NCI-H2196 (cell line): ENCODE results near the gene MAP7.
A peak's percentile ranks its signal among the peaks of the same experiment; 100 is the strongest.

ENCODE experiments used
- DNase-seq: peaks from one replicate; lab custom pipeline; 2025; ENCODE audit not compliant: unreplicated experiment; lab: John Stamatoyannopoulos, UW

Gene MAP7

GRCh38 chr6:136343700-136344099, 206.5 kb downstream of the MAP7 start:
- no peak for DNase-seq

GRCh38 chr6:136343275-136343674, 206.9 kb downstream of the MAP7 start:
- DNase-seq = no peak

DNA sequence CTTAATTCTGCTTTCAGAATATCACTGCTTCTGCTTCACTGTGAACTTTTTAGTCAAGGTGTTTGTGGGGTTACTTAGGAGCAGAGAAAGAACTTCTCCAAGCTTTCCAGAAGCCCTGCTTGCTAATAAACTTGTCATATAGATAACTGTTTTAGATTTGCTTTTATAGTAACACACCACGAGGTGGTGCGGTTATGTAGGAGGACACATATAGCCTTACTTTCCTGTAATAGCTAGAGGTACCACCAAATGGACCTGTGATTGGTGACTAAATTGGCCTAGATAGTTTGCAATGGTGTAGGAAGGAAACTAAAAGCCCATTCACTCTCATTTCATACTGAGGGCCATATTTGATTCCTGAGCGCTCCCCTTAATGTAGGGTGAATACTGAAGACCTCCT, 208.3 kb downstream of the MAP7 start:
- no peak for DNase-seq

DNA sequence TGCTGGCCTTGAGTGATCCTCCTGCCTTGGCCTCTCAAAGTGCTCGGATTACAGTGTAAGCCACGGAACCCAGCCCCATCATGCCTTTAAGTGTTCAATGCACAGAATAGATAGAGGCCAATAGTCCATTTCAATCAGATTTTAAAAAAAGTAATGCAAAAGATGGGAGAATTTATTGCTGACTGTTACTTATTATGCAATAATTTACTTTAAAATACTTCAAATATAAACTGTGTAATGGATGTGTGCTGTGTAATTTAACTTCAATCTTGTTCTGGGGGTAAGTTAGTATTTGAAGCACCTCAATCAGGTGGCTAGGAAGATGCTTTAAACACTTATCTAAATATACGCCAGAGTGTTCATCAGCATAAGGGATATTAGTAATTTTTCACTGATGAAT, 208.9 kb downstream of the MAP7 start:
- DNase-seq = no peak

DNA sequence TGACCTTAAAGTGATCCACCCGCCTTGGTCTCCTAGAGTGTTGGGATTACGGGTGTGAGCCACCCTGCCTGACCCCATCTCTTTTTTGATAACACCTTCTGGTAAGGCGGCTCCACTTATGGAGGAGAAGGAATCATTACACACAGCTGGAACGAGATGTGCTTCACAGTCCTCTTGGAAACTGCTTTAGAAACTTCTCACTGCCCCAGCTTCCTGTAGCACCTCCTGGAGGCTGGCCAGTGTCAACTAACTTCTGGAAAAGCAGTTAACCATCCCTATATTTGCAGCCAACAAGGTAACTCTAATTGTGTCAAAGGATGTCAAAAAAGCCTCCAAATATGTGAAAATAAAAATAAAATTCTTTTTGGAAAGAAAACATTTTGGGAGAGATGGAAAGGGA, 211.7 kb downstream of the MAP7 start:
- DNase-seq = no peak

DNA sequence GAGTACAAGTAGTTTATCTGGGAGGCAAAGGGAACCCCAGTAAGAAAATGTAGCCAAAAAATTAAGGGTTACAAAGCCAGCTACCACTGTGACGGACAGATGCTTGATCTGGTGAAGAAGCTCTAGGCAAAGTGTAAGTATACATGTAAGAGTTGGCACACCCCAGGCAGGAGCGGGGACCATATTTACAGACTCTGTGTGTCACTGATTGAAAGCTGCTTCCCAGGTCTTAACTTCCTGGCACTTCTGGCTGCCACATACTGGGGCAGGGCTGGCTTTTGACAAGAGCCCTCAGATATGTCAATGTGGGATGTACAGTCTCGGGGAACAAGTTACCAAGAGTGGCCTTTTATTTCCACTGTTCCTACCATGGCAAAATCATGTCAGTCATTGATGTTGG, 212.6 kb downstream of the MAP7 start:
- no peak for DNase-seq

- no peak for DNase-seq
Measured at GRCh38 chr6:136337121-136337520, 213.1 kb downstream of the MAP7 start.

GRCh38 chr6:136335736-136336363, 214.4 kb downstream of the MAP7 start:
- no peak for DNase-seq

DNA sequence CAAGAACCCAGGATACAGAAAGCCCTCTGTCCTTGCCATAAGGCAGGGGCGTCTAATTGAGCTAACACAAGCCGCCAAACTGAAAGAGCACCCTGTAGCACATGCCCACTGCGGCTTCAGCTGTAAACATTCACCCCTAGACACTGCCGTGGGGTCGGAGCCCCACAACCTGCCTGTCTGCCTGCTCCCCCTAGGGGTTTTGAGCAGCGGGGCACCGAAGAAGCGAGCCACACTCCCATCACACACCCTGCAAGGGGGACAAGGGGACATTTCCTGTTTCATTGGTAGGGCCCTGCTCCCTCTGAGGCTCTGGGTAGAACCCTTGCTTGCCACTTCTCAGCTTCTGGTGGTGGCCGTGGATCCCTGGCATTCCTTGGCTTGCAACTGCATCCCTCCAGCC, 215.4 kb downstream of the MAP7 start:
- no peak for DNase-seq

DNA sequence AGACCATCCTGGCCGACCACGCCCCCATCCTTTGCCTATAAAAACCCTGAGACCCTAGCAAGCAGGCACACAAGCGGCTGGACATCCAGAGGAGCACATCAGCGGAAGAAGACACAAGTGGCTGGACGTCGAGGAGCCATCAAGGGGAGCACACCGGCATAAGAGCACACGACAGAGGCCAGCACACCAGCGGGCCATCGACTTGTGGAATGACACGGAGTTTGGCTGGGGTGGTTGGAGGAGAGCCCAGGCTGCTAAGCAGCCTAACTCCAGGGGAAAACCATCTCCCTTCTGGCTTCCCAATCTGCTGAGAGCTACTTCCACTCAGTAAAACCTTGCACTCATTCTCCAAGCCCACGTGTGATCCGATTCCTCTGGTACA, 215.8 kb downstream of the MAP7 start:
- DNase-seq = no peak

DNA sequence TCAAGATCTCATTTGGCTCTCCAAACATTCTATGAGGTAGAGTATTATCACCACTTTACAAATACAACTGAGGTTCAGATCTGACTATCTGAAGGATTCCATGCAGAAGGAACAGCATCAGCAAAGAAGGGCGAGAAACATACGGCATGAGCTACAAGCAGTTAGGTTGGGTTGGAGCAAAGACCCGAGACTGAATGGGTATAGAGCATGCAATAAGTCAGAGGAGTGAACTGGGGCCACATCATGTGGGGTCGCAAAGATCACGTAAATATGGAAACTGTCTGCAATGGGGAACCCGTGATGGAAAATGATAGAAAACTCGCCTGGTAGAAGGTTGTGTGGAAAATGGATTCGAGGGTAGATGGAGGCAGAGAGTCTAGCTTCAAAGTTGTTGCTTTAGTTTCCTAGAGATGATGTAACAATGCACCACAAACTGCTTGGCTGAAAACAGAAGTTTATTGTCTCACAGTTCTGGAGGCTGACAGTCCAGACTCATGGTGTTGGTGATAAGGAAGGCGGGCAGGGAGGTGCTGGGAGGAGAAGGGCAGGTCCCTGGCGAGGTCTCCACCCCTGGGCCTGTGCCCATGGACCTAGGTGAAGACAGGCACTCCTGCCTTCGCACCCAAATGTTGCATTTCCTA, 216.3 kb downstream of the MAP7 start:
- no peak for DNase-seq

DNA sequence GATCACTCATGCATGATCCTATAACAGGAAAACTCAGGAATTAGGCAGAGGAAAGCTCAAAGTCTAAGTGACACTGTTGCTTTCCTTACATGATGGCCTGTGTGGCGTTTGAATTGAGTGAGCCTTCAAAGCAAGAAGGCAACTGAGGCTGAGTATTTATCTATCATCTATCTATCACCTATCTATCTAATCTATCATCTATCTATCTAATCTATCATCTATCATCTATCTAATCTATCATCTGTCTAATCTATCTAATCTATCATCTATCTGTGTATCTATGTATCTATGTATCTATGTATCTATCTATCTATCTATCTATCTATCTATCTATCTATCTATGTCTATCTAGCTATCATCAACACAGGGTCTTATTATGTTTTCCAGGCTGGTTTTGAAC, 218.8 kb downstream of the MAP7 start:
- no peak for DNase-seq

GRCh38 chr6:136330634-136331033, 219.6 kb downstream of the MAP7 start:
- DNase-seq = no peak

DNA sequence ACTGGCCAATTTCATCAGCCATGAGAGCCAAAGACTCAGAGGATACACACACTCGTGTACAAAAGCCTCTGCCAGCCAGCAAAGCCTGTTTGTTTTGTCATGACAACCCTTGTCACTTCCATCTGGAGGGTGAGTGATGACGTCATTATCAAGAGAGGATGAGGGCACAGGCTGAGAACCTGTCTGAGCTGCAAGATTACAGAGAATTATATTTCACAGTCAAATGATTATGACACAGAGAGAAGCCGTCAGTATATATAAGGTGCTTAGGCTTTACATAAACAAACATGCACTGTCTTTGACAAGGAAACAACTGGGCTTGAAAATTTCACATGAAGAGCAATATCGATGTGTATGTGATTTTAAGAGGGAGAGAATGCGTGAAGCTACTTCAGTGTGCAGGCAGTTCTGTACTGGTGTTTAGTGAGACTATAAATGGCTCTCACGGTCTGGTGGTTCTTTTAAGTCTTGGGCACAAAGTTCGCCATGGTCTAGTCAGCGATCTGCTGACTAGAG, 224.1 kb downstream of the MAP7 start:
- peak; percentile 72 for DNase-seq

GRCh38 chr6:136324686-136325380, 225.4 kb downstream of the MAP7 start:
- DNase-seq = no peak

DNA sequence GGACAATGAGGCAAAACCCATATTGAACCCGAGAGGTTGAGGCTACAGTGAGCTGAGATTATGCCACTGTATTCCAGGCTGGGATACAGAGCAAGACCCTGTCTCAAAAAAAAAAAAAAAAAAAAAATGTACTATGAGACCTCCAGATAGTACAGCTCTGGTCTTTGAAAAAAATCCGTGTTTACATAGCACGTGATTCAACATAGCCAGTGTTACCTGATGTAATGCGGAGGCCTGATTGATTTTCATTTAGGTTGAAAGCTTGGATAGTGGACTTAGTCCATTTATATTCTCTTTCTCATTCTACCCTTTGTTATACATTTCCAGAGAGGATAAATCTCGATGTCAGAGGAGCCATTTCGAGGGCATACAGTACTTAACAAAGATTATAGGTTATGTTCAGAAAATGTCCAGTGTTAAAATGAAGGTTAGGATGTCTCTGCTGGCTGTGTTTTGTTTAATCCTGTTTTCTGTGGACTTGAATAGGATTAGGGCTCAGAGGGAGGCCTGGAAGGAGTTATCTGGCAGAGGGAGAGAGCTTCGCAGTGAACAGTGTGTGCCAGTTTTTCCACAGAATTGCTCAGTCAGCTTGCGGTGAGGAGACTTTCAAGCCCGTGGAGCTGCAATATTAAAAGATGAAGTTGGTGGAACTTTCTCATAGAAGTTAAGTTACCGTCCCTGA, 226.7 kb downstream of the MAP7 start:
- DNase-seq = no peak

DNA sequence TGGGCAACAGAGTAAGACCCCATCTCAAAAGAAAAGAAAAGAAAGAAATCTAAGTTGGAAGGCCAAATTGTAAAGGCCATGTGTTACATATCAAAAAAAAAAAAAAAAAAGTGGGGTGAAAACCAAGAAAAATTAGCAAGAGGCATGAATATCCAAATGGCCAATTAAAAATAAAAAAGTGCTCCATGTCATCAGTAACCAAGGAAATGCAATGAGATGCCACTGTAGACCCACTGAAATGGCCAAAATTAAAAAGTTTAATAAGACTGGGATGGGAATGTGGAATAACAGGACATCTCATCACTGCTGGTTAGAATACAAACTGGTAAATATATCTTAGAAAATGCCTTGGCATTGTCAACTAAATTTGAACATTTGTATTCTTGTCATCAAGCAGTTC, 230.5 kb downstream of the MAP7 start:
- DNase-seq = no peak

DNA sequence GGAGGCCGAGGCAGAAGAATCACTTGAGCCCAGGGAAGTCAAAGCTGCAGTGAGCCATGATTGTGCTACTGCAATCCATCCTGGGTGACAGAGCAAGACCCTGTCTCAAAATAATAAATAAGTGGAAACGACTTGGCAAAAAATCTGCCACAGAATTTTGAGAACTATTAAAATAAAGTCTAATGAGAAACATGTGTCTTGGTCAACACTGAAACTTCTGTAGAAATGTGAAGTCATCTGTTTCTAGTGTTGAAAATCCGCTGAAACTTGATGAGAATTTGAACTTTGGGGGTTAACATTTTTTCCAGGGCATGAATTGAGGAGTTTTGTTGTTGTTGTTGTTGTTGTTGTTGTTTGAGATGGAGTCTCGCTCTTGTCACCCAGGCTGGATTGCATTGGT, 231.5 kb downstream of the MAP7 start:
- DNase-seq = no peak

GRCh38 chr6:136317971-136318370, 232.3 kb downstream of the MAP7 start:
- DNase-seq = no peak

DNA sequence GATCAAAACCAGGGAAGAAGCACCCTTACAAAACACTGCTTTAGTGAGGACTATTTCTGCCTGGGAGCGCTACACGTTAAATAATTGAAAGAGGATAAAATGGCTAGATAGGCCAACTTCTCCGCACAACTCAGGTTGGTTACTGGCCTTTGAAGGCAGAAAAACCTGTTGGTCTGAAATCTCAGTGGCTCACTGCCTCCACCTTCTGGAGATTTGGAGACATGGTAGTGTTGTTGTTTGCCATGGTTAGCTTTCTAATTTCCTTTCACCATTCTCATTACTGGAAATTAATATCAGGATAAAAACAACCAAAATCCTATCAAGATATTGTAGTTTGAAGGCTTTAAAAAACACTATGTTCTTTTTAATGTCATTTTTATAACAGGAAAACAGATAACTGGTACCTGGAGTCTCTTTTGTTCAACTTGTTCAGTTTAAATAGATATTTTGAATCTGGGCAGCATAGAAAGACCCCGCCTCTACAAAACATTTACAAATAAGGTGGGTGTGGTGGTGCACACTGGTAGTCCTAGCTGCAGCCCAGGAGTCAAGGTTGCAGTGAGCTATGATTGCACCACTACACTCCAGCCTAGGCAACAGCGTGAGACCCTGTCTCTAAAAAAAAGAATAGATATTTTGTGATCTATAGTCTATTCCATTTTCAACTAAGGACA, 233.1 kb downstream of the MAP7 start:
- DNase-seq = peak; percentile 76

GRCh38 chr6:136315594-136315993, 234.6 kb downstream of the MAP7 start:
- no peak for DNase-seq
